ENCODE data around the gene QRICH2.

DNA sequence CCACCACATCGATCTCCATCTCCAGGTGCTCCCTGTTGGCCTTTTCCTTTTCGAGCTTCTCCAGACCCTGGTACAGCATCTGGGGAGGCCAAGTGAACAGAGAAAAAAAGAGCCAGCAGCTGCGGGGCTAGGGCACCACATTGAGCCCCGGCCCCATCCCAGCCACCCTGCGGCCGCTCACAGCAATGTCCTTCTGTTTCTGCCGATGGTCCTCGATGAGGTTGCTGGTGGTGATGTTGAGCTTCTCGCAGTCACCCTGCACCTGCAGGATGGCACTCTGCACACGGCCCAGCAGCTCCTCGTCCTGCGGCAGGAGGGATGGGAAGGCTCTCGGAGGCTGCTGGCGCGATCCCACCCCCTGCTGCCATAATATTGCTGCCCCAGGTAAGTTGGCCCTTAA is 27.4 kb downstream of the QRICH2 start:
- TF ChIP-seq NR2C2 (CRISPR knock-in tag; IDR thresholded peaks at IDR 0.05) (no peak), NR2C2 (tag; IDR thresholded peaks at IDR 0.05) (no peak), ZNF324 (CRISPR knock-in tag; IDR thresholded peaks at IDR 0.05) (no peak), ARNT (IDR thresholded peaks at IDR 0.05) (no peak), CEBPB (tag; IDR thresholded peaks at IDR 0.05) (no peak), THRAP3 (IDR thresholded peaks at IDR 0.05; ENCODE audit: borderline replicate concordance) (no peak), RAD21 (CRISPR knock-in tag; conservative IDR thresholded peaks at IDR 0.05 in 1 of 2, IDR thresholded peaks at IDR 0.05 in 1 of 2) (no peak)
- TF ChIP-seq, protein P1, sequence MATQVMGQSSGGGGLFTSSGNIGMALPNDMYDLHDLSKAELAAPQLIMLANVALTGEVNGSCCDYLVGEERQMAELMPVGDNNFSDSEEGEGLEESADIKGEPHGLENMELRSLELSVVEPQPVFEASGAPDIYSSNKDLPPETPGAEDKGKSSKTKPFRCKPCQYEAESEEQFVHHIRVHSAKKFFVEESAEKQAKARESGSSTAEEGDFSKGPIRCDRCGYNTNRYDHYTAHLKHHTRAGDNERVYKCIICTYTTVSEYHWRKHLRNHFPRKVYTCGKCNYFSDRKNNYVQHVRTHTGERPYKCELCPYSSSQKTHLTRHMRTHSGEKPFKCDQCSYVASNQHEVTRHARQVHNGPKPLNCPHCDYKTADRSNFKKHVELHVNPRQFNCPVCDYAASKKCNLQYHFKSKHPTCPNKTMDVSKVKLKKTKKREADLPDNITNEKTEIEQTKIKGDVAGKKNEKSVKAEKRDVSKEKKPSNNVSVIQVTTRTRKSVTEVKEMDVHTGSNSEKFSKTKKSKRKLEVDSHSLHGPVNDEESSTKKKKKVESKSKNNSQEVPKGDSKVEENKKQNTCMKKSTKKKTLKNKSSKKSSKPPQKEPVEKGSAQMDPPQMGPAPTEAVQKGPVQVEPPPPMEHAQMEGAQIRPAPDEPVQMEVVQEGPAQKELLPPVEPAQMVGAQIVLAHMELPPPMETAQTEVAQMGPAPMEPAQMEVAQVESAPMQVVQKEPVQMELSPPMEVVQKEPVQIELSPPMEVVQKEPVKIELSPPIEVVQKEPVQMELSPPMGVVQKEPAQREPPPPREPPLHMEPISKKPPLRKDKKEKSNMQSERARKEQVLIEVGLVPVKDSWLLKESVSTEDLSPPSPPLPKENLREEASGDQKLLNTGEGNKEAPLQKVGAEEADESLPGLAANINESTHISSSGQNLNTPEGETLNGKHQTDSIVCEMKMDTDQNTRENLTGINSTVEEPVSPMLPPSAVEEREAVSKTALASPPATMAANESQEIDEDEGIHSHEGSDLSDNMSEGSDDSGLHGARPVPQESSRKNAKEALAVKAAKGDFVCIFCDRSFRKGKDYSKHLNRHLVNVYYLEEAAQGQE (IDR thresholded peaks at IDR 0.05; ENCODE audit: borderline replicate concordance) = no peak
- TF ChIP-seq, protein P1 (CRISPR knock-in tag; IDR thresholded peaks at IDR 0.05; ENCODE audit: low read depth) = no peak
- TF ChIP-seq, protein P2, sequence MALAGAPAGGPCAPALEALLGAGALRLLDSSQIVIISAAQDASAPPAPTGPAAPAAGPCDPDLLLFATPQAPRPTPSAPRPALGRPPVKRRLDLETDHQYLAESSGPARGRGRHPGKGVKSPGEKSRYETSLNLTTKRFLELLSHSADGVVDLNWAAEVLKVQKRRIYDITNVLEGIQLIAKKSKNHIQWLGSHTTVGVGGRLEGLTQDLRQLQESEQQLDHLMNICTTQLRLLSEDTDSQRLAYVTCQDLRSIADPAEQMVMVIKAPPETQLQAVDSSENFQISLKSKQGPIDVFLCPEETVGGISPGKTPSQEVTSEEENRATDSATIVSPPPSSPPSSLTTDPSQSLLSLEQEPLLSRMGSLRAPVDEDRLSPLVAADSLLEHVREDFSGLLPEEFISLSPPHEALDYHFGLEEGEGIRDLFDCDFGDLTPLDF (CRISPR knock-in tag; IDR thresholded peaks at IDR 0.05) = no peak
- TF ChIP-seq, protein P3, sequence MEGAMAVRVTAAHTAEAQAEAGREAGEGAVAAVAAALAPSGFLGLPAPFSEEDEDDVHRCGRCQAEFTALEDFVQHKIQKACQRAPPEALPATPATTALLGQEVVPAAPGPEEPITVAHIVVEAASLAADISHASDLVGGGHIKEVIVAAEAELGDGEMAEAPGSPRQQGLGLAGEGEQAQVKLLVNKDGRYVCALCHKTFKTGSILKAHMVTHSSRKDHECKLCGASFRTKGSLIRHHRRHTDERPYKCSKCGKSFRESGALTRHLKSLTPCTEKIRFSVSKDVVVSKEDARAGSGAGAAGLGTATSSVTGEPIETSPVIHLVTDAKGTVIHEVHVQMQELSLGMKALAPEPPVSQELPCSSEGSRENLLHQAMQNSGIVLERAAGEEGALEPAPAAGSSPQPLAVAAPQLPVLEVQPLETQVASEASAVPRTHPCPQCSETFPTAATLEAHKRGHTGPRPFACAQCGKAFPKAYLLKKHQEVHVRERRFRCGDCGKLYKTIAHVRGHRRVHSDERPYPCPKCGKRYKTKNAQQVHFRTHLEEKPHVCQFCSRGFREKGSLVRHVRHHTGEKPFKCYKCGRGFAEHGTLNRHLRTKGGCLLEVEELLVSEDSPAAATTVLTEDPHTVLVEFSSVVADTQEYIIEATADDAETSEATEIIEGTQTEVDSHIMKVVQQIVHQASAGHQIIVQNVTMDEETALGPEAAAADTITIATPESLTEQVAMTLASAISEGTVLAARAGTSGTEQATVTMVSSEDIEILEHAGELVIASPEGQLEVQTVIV (CRISPR knock-in tag; IDR thresholded peaks at IDR 0.05; ENCODE audit: borderline replicate concordance) = no peak

Data from K562 (cell line).